HTERT RPE-1 (cell line): ENCODE measurements around the gene CDHR3.

ENCODE experiments used
- in situ Hi-C: fragments of 300-500 bp; cut with MboI; formaldehyde crosslinking; loops from 4 replicates; pipeline ENCODE4 v1.14.3; 2020; ENCODE audit warnings: low sequenced_read_pairs

Gene CDHR3

GRCh38 chr7:106045586-106045985 lies 82.5 kb downstream of the CDHR3 start:
- in situ Hi-C loops: no loop called here

- in situ Hi-C loops: no loop called here
Measured at GRCh38 chr7:106047184-106047583, 84.1 kb downstream of the CDHR3 start.

GRCh38 chr7:106047818-106048705 lies 85.0 kb downstream of the CDHR3 start:
- in situ Hi-C loops: no loop called here

- in situ Hi-C loops: no loop called here
Measured at GRCh38 chr7:106048706-106049020, 85.6 kb downstream of the CDHR3 start.

- in situ Hi-C loops: no loop called here
Measured at GRCh38 chr7:106049139-106049752, 86.2 kb downstream of the CDHR3 start.

GRCh38 chr7:106050002-106050745 lies 87.1 kb downstream of the CDHR3 start:
- in situ Hi-C loops: no loop called here

GRCh38 chr7:106050746-106051117 lies 87.7 kb downstream of the CDHR3 start:
- in situ Hi-C loops: no loop called here

GRCh38 chr7:106052681-106053080 lies 89.6 kb downstream of the CDHR3 start:
- in situ Hi-C loops: no loop called here

GRCh38 chr7:106053109-106053508 lies 90.0 kb downstream of the CDHR3 start:
- in situ Hi-C loops: no loop called here

GRCh38 chr7:106054156-106054910 lies 91.3 kb downstream of the CDHR3 start:
- in situ Hi-C loops: no loop called here

- in situ Hi-C loops: no loop called here
Measured at GRCh38 chr7:106054971-106055532, 92.0 kb downstream of the CDHR3 start.

- in situ Hi-C loops: no loop called here
Measured at GRCh38 chr7:106056513-106057203, 93.6 kb downstream of the CDHR3 start.

GRCh38 chr7:106057204-106057961 lies 94.3 kb downstream of the CDHR3 start:
- in situ Hi-C loops: no loop called here

GRCh38 chr7:106057962-106058927 lies 95.2 kb downstream of the CDHR3 start:
- in situ Hi-C loops: no loop called here

- in situ Hi-C loops: no loop called here
Measured at GRCh38 chr7:106058928-106059324, 95.9 kb downstream of the CDHR3 start.

GRCh38 chr7:106059556-106059955 lies 96.5 kb downstream of the CDHR3 start:
- in situ Hi-C loops: no loop called here

- in situ Hi-C loops: no loop called here
Measured at GRCh38 chr7:106060394-106060920, 97.4 kb downstream of the CDHR3 start.
